ENCODE measurements around the gene C10orf53. TPM values are rescaled to one million over a fixed set of nuclear protein-coding genes. Genes with fewer than 3 reads are reported as not detected.

The C10orf53 gene
- total RNA-seq, 1 experiment from 2014 or later, result not detected

DNA sequence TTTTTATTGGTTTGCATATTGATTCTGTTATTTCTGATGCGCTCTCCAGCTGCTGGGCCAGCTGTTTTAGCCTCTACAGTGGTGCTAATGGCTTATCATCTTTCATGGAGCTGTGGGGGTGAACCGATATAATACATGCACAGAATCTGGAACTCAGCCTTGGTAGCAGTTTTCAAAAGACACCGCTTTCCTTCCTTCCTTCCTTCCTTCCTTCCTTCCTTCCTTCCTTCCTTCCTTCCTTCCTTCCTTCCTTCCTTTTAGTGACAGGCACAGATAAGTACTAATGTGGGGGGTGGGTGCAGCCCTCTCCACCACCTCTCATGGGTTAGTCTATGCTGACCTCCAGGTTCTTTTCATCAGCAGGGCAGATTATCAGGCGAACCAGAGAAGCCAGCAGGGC is 31.9 kb upstream of the C10orf53 start:
- H3K79me1 ChIP-seq (ENCODE audit: insufficient read depth, low read depth, low read length, poor library complexity, severe bottlenecking), result no peaks in the 10 kb centered on the region
- H3K56ac ChIP-seq (ENCODE audit: insufficient read length, low read depth, low read length), result no peak overlapping the region
- no peak for TF ChIP-seq CTCF (conservative IDR thresholded peaks at IDR 0.05)
- no peaks in the 10 kb centered on the region for H3K79me2 ChIP-seq (ENCODE audit: insufficient read depth, low read length)
- Mint-ChIP-seq H3K27ac (no peak overlapping the region), H3K4me1 (peaks cover 4 to 13% of the 10 kb centered on the region in 2 experiments), H3K9me3 (no peaks in the 10 kb centered on the region), H3K4me3 (no peak overlapping the region), H3K36me3 (ENCODE audit: insufficient read depth in 1 of 3, low read depth in 3 of 3) (no peaks in the 10 kb centered on the region), H3K27me3 (ENCODE audit: low read depth) (peaks cover 53% of the 10 kb centered on the region)
- H3T11ph ChIP-seq (ENCODE audit: low read length), result no peak overlapping the region
- H3K27me3 ChIP-seq (ENCODE audit: insufficient read depth, low read length), result no peaks in the 10 kb centered on the region; the same call in 1 of the 2 replicates
- H2BK5ac ChIP-seq (ENCODE audit: insufficient read length, low read length), result no peak overlapping the region
- no peak overlapping the region for H2BK20ac ChIP-seq (ENCODE audit: low read depth, low read length, poor library complexity, severe bottlenecking)
- no peak overlapping the region for H3K18ac ChIP-seq (ENCODE audit: insufficient read length, low read depth, low read length)
- no peaks in the 10 kb centered on the region for H3K4me1 ChIP-seq (ENCODE audit: insufficient read depth, low read length)
- no peak for DNase-seq
- no peak overlapping the region for H4K91ac ChIP-seq (ENCODE audit: insufficient read length, low read depth, low read length)
- no peak overlapping the region for H3K23ac ChIP-seq (ENCODE audit: insufficient read length, low read depth, low read length)
- no peak overlapping the region for H2BK15ac ChIP-seq (ENCODE audit: low read depth, low read length)
- no peak overlapping the region for H2AFZ ChIP-seq (ENCODE audit: low read length)
- H3K23me2 ChIP-seq (ENCODE audit: insufficient read length, low read depth, low read length, poor library complexity, severe bottlenecking), result no peaks in the 10 kb centered on the region
- no peak overlapping the region for H4K5ac ChIP-seq (ENCODE audit: insufficient read length, low read depth, low read length)
- H3K27ac ChIP-seq (ENCODE audit: insufficient read length, low read depth, low read length), result no peak overlapping the region
- no peak overlapping the region for H2BK12ac ChIP-seq (ENCODE audit: insufficient read length, low read depth, low read length)
- no CpG with 5 or more reads among the region's 4 CpGs for WGBS (ENCODE audit: extremely low coverage, insufficient read length, low lambda C conversion rate)
- no peaks in the 10 kb centered on the region for H4K20me1 ChIP-seq (ENCODE audit: control insufficient read depth, insufficient read depth, insufficient read length)
- H3K9me3 ChIP-seq (ENCODE audit: control insufficient read depth, low read depth, low read length), result no peaks in the 10 kb centered on the region
- no peak overlapping the region for H3K4ac ChIP-seq (ENCODE audit: low read depth, low read length)
- no peak overlapping the region for H2BK120ac ChIP-seq (ENCODE audit: low read depth, low read length, poor library complexity, severe bottlenecking)
- H4K8ac ChIP-seq (replicated peaks; ENCODE audit: insufficient read length, low read depth, low read length), result no peak overlapping the region
- no peak overlapping the region for H3K9ac ChIP-seq (ENCODE audit: extremely low read depth, insufficient read length, low read length)
- no peak overlapping the region for H3K14ac ChIP-seq (ENCODE audit: insufficient read depth, low read length)
- no peak overlapping the region for H3K4me2 ChIP-seq (ENCODE audit: insufficient read depth, insufficient read length, low read length)
- no peak overlapping the region for H2AK5ac ChIP-seq (ENCODE audit: insufficient read length, low read length)
